Neural crest cell (in vitro differentiated cells): ENCODE data around the gene C4orf50. TPM values are rescaled to one million over a fixed set of nuclear protein-coding genes. Genes with fewer than 3 reads are reported as not detected.

Experiments
- DNase-seq: peaks from one replicate; pipeline ENCODE4 v3.0.0; 2021; ENCODE audit warnings: low read depth, mixed read lengths, low spot score
- H3K27ac Mint-ChIP-seq: one replicate; pipeline ENCODE4 v1.8.0; 2021; ENCODE audit warnings: mild to moderate bottlenecking, mixed read lengths; ENCODE audit not compliant: unreplicated experiment
- H3K27me3 Mint-ChIP-seq: 2 replicates; pipeline ENCODE4 v1.8.0; 2021; ENCODE audit warnings: low read depth, mild to moderate bottlenecking, mixed read lengths
- H3K36me3 Mint-ChIP-seq: 2 replicates; pipeline ENCODE4 v1.8.0; 2021; ENCODE audit warnings: low read depth, mild to moderate bottlenecking, mixed read lengths
- H3K4me1 Mint-ChIP-seq: 2 replicates; pipeline ENCODE4 v1.8.0; 2021; ENCODE audit warnings: mixed read lengths
- H3K4me3 Mint-ChIP-seq: one replicate; pipeline ENCODE4 v1.8.0; 2021; ENCODE audit warnings: mild to moderate bottlenecking, mixed read lengths
- H3K9me3 Mint-ChIP-seq: 2 replicates; pipeline ENCODE4 v1.8.0; 2021; ENCODE audit warnings: mixed read lengths
- total RNA-seq: library from RNA; stranded (reverse); gene quantifications from 2 replicates; pipeline ENCODE4 v1.2.1, GENCODE V29; 2021
- TF ChIP-seq, protein P1 (sequence below): fragments of 200-600 bp; sonication (generic); conservative IDR thresholded peaks from 2 replicates; pipeline ENCODE4 v1.5.0; 2021; ENCODE audit warnings: antibody characterized with exemption, mild to moderate bottlenecking

Gene C4orf50
- total RNA-seq, 1 donor from 2014 or later = 0.02 TPM

DNA sequence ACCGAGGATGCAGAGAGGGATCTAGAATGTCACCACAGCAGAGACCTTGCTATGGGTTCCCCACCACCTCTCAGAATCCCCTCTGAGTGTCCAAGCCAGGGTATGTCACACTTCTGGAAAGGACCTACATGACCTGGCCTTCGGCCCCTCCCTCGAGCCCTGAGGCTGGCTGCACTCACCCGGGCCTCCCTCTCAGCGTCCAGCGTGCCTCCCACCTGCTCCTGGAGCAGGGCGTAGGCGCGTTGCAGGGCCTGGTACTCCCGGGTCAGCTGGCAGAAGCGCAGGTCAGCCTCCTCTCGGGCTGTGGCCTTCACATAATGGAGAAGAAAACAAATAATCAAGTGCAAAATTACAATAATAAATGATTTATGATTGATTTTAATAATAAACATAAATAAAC, 43.9 kb upstream of the C4orf50 start:
- Mint-ChIP-seq H3K36me3 (peaks cover 3% of the 10 kb centered on the region), H3K27me3 (peaks cover 5% of the 10 kb centered on the region), H3K4me3 (no peak overlapping the region), H3K4me1 (peaks cover 11% of the 10 kb centered on the region), H3K9me3 (peaks cover 6% of the 10 kb centered on the region), H3K27ac (no peak overlapping the region)
- DNase-seq = no peak
- TF ChIP-seq, protein P1, sequence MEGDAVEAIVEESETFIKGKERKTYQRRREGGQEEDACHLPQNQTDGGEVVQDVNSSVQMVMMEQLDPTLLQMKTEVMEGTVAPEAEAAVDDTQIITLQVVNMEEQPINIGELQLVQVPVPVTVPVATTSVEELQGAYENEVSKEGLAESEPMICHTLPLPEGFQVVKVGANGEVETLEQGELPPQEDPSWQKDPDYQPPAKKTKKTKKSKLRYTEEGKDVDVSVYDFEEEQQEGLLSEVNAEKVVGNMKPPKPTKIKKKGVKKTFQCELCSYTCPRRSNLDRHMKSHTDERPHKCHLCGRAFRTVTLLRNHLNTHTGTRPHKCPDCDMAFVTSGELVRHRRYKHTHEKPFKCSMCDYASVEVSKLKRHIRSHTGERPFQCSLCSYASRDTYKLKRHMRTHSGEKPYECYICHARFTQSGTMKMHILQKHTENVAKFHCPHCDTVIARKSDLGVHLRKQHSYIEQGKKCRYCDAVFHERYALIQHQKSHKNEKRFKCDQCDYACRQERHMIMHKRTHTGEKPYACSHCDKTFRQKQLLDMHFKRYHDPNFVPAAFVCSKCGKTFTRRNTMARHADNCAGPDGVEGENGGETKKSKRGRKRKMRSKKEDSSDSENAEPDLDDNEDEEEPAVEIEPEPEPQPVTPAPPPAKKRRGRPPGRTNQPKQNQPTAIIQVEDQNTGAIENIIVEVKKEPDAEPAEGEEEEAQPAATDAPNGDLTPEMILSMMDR = no peak

DNA sequence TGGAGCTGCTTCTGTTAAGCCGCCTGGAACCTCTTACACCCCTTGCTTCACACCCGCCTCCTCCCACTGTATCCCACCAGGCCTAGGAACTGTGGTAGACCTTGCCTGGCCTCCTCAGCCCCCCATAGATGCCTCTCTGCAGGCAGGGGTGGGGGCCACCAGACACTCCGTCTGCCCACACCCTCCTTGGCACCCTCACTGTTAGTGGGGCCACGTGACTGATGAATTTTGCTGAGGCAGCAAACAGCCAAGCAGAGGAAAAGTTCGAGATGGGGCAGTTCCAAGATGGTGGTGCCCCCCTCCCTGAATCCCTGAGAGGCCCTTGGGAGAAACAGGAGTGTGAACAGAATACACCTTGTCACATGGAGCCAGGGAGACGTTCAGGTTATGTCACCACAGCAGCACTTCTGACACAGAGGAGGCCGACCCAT, 41.2 kb upstream of the C4orf50 start:
- TF ChIP-seq, protein P1 = no peak
- H3K27ac Mint-ChIP-seq = no peak overlapping the region
- no peaks in the 10 kb centered on the region for H3K27me3 Mint-ChIP-seq
- H3K9me3 Mint-ChIP-seq = peaks cover 6% of the 10 kb centered on the region
- no peak for DNase-seq
- H3K4me1 Mint-ChIP-seq = peaks cover 6% of the 10 kb centered on the region
- H3K36me3 Mint-ChIP-seq = peaks cover 3% of the 10 kb centered on the region
- no peak overlapping the region for H3K4me3 Mint-ChIP-seq

DNA sequence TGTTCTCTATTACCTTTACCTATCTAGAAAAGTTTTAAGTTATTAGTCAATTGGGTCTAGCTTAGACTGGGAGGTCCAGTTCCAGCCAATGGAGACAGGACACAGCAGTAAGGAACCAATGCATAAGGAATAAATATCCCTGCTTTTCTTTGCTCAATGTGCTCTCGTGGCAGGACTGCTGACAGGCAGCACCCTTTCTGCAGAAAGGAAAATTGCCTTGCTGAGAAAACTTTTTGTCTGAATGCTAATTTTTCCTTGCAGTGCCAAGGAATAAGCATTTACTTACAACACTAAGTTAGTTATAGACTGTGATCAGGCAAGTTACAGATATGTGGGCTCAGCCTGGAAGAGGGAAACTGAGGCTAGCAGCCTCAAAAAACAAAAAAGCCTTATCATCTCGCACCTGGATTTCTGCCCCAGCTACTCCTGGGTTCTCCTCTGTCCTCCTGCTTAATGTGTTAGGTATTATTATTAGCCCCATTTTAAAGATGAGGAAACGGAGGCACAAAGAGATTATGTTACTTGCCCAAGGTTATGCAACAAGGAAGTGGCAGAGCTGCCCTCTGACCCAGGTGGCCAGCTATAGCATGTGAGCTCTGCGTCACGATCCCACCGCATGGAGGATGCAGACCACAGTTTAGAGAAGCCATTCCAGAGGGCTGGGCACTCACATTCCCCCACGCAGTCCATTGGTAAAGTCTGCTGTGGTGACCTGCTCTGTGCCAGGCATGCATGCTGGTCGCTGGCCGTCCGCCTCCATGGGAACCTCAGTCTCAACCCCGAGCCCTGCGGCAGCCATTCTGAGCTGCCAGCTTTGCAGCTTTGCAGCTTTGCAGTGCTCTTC, 40.5 kb upstream of the C4orf50 start:
- H3K27me3 Mint-ChIP-seq = no peaks in the 10 kb centered on the region
- peaks cover 6% of the 10 kb centered on the region for H3K9me3 Mint-ChIP-seq
- no peak for DNase-seq
- H3K36me3 Mint-ChIP-seq = peaks cover 3% of the 10 kb centered on the region
- no peak overlapping the region for H3K4me3 Mint-ChIP-seq
- no peak overlapping the region for H3K27ac Mint-ChIP-seq
- TF ChIP-seq, protein P1 = no peak
- H3K4me1 Mint-ChIP-seq = peaks cover 6% of the 10 kb centered on the region

DNA sequence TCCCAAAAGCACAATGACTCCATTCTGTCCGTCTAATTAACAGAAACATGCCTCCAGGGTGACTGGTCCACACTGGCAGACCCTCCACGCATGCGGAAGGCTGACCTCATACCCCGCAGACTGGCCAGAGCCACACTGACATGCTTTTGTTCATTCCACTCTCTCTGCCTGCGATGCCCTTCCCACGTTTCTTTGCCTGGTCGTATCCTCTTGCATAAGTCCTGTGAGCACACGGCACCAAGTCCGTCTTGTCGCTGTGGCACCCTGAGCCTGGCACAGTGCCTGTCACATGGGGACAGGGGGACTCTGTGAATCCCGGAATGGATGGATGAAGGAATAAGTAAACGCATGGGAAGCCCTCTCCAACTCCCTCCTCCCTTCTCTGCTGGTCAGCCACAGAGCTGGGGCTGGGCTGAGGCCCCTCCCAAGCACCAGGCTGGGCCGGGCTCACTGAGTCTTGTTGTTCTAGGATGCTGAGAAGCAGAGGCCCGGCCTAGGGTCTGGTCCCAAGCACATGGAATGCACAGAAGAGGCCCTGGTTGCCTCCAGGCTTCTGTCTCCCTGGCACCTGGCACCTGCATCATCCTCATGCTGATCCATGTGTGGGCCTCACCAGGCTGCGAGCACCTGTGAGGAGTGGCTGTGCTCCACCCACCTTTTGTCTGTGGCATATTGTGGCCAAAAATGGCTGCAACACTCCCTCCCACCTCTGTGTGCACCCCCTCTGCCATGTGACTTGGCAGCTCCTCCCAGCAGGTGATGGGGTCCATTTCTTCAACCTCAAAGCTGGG, 38.9 kb upstream of the C4orf50 start:
- H3K27ac Mint-ChIP-seq = no peak overlapping the region
- H3K27me3 Mint-ChIP-seq = no peaks in the 10 kb centered on the region
- H3K9me3 Mint-ChIP-seq = peaks cover 6% of the 10 kb centered on the region
- no peak overlapping the region for H3K4me3 Mint-ChIP-seq
- H3K36me3 Mint-ChIP-seq = peaks cover 3% of the 10 kb centered on the region
- TF ChIP-seq, protein P1 = no peak
- DNase-seq = peak; percentile 14
- peaks cover 6% of the 10 kb centered on the region for H3K4me1 Mint-ChIP-seq

DNA sequence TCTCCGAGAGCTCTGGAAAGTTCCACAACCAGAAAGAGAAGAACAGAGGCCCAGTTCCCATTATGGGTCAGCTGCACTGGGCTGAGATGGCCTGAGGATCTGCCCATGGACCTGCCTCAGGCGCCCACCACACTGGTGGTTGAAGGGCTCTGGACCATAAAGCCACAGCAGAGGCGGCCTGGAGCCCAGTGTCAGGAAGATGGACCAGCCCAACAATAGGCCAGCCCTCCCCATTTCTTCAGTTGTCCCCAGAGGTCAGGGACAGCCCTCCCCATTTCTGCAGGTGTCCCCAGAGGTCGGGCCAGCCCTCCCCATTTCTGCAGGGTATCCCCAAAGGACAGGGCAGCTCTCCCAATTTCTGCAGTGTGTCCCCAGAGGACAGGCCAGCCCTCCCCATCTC, 37.2 kb upstream of the C4orf50 start:
- H3K4me1 Mint-ChIP-seq = peaks cover 6% of the 10 kb centered on the region

More for the DNA sequence above, 37.2 kb upstream of the C4orf50 start:
- H3K9me3 Mint-ChIP-seq = peaks cover 6% of the 10 kb centered on the region
- DNase-seq = no peak
- TF ChIP-seq, protein P1 = no peak
- no peaks in the 10 kb centered on the region for H3K27me3 Mint-ChIP-seq
- no peak overlapping the region for H3K27ac Mint-ChIP-seq
- no peak overlapping the region for H3K4me3 Mint-ChIP-seq
- H3K36me3 Mint-ChIP-seq = peaks cover 3% of the 10 kb centered on the region
